Kasumi-1 (cell line): ENCODE measurements around the gene PDE4B.

Source experiments
- DNase-seq, 2 experiments: peaks; one replicate each; lab custom pipeline; 2025; lab: John Stamatoyannopoulos, UW

PDE4B gene

DNA sequence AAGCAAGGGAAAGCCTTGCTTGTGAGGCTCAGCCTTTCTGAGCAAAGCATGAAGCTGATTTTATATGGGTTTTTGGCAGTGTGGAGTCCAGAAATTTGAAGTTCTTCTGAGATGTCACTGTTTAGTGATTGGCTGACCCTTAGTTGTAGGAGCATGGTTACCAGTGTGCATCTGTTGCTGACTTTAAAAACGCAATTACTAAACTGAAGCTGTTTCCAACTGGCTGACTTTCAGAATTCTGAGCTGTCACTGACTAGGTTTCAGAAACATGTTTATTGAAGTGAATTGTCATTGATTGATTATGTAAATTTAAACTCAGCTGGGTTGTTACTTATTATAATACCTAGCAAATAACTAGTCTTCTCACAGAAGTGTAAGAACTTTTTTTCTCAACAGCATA lies 89.4 kb downstream of the PDE4B start:
- no peak for DNase-seq

DNA sequence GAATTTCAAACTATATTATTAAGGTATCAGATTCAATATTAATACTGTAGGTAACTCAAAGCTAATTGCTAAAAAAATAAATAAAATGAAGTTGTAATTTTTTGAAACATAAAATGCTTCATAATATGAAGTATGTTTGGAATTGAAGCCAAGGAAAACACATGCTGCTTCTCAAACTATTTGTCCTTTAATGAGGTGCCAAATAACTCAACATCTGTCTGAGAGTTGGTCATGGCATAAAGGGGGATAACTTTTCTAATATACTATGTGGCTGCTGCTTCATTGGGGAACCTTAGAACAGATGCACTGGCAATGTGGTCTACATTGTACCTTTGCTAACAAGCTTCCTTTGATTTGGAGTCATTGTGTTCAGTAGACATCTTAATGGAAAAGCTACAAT lies 96.7 kb downstream of the PDE4B start:
- no peak for DNase-seq

DNA sequence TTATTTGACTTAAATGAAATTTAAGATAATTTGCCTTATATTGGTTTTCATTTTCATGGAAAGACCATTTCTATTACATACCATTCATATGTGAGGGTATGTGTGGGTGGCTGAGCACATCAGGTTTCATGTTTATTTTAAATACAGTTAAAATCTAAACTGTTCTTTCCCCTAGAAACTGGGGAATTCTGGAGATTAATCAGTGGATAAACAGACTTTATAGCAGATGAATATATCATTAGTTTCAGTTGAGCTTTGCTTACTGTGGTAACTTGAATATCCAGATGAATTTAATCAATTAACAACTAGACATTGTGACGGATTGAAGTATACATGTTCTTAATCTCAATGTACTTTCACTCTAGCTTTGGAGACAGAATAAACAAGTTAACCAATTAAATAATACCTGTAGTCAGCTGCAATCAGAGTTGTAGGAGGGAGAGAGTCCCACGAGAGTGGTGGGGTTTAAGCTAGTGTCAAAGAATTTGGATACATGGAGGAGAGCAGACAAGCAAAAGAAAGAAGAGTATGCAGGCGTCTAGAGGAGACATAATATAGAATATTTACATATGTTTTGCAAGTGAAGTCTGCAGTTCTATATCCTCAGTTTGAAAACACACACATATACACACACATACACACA lies 97.6 kb downstream of the PDE4B start:
- DNase-seq, result no peak

DNA sequence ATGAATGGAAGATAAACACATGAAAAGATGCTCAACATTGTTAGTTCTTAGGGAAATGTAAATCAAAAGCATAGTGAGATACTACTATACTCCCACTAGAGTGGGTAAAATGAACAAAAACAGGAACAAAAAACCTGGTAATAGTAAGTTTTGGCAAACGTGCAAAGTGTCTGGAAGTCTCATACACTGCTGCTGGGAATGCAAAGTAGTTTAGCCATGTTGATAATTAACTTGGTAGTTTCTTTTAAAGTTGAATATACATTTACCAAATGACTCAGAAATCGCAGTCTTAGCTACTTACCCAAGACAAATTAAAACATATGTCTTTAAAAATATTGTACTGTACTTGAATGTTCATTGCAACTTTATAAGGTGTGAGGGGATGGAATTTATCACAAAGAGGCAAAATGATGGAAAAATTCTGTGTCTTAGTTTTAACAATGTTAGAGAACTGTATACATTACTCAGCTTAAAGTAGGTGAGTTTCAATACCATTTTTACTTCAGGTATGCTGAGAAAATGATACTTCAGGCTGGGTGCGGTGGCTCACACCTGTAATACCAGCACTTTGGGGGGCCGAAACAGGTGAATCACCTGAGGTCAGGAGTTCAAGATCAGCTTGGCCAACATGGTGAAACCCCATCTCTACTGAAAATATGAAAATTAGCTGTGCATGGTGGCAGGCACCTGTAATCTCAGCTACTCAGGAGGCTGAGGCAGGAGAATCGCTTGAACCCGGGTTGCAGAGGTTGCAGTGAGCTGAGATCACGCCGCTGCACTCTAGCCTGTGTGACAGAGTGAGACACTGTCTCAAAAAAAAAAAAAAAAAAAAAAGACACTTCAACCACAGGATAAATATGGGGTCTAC lies 102.3 kb downstream of the PDE4B start:
- DNase-seq, result no peak

DNA sequence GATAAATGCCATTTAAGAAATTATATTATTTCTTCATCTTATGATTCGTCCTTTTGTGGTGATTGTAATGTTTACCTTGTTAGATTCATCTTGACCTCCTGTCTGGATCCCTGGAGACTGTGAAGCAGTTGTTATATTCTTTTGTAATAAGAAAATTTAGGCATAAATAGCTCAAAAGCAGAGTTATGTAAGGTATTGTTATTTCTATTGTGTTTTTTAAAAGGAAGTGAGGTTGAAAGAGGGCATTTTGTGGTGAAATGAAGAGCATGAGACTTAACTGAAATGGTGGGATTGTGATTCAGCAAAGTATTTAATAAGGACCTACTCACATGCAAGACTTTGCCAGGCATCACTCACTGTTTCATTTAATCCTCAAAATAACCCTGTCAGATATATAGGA lies 104.0 kb downstream of the PDE4B start:
- DNase-seq, result no peak

DNA sequence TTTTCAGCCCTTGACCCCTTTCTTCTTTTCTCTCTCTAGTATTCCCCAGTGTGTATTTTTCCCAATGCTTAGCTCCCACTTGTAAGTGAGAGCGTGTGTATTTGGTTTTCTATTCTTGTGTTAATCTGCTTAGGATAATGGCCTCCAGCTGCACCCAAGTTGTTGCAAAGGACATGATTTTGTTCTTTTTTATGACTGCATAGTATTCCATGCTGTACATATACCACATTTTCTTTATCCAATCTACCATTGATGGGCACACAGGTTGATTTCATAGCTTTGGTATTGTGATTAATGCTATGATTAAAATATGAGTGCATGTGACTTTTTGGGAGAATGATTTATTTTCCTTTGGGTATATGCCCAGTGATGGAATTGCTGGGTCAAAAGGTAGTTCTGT lies 104.8 kb downstream of the PDE4B start:
- no peak for DNase-seq

DNA sequence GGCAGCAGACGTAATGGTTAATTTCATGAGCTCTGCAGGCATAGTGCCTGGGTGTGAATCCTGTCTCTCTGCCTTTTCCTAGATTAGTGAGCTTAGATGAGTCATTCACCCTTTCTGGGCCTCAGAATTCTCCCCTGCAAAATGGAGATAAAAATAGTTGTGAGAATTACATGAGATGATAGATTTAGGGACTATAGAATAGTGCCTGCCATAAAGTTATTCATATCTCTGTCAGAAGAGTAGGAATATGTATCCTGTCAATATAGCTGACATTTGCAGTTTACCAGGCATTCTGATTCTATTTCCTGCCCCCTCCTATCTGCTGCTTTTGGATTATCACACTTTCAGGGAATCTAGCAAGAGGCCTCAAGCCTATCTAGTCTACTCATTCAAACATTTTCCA lies 112.0 kb downstream of the PDE4B start:
- no peak for DNase-seq

DNA sequence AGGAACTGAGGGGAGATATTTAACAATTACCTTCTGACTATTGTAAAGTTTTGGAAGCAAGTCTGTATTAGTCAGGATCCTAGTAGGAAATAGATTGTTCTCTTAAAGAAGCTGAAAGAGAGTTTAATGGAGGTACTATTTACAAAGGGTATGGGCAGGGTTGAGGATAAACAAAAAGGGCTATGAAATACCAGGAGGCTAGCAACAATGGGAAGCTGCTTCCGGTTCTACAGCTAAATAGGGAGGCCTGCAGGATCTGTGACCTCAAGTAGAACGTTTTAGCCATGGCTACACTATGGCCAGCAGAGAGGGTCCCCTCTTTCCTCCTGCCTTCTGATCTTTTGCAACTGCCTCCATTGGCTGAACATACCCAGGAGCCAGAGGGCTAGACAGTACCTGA lies 117.7 kb downstream of the PDE4B start:
- DNase-seq, result no peak

DNA sequence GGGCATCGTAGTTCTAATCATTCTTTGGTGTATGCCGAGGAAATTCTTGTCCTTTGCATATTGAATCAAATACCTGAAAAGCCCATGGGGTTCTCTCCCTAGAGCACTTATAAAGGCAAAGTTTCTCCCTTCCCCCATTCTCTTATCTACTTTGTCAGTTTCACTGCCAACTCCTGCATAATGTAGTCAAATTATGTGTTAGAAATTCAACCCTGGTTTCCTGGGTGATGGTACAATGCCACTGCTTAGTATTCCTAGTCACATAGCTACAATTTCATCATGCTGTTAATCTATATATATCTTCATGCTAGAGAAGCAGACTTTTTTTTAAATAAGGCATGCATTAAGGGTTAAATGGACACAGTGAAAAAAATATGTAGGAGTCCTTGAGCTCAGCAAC lies 119.0 kb downstream of the PDE4B start:
- no peak for DNase-seq

DNA sequence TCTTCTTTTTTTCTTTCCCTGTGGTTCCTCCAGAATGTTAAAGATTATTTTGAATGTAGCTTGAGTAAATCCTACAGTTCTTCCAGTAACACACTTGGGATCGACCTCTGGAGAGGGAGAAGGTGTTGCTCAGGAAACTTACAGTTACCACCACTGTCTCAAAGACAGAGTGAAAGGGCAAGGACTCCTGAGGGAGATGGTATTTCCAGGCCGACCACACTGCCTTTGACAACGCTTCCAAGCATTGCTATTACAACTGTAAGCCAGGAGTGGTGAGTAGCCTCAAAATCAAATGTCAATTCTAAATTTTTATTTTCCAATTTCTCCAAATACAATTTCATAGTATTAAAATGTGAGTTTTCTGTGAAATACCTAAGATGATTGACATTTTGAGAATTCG lies 125.9 kb downstream of the PDE4B start:
- no peak for DNase-seq

DNA sequence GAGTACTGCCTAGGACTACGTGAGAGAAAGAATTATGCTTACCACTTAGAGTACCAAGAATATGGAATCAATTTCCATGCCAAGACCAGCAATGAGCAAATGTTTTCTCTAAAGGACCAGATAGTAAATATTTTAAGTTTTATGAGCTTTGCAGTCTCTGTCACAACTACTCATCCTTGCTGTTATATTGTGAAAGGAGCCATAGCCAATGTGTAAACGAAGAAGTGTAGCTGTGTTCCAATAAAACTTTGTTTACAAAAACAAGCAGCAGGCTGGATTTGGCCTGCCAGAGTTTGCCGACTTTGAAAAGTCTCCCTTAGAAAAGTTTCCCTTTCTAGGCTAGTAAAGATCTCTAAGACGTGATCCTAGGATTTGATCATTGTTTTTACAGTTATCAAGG lies 128.8 kb downstream of the PDE4B start:
- no peak for DNase-seq

DNA sequence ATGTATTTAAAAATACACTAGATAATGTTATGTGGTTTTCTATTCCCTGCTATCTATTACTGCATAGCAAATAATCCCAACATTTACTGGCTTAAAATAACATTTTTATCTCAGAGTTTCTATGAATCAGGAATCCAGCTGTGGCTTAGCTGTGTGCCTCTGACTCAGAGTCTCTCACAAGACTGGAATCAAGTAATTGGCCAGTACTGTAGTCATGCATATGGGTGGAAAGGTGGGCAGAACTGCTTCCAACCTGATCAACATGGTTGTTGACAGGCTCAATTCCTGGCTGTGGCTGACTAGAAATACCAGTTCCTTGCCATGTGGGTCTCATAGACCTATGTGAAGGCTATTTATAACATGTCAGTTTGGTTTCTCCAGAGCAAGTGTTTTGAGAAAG lies 131.8 kb downstream of the PDE4B start:
- no peak for DNase-seq

DNA sequence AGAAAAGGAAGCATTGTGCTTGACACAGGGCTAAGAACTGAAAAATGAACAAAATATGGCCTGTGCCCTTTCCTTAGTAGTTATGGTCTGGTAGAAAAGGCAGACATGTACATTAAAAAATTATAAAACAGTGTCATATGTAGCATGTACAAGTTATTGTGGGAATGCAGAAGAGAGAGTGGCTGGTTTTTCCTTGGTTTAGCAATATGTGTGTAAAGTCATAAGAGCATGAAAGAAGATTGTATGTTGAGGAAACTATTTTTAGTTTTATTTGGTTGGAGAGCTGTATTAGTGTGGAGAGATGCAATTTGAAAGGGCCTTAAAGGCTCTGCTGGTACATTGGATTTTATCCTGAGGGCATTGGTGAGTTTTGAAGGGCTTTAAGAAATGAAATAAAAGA lies 145.8 kb downstream of the PDE4B start:
- DNase-seq, result no peak

DNA sequence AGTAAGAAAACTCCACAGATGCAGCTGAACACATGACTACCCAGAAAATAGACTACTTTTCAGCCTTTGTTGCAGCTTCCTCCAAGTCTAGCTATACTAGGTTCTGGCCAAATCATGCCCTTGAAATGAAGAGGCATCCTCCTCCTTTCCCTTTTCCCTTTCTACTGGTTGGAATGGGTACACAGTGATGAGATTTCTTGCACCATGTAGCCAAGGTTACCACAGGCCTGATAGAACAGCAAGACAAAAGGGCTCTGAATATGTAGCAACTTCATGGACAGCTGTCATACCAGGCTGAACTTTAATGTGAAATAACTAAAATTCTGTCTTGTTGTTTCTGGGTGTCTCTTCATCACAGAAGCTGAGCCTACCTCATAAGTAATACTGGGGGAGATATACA lies 146.5 kb downstream of the PDE4B start:
- DNase-seq, result no peak

DNA sequence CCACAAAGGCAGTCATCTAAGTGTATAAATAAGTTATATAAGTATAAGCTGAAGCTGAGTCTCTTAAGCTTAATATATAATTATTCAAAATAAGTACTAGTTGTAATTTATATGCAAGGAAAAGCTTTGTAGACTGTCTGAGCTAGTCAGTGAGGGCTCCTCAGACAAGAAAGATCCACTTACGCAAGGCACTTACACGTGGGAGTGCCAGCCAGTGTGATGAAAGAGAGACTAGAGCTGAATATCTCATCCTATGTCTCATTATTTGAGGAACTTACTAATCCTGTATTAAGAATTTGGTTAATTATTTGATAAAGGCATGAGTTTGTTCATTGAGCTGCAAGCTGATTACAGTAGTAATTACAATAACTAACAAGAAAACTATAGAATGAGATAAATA lies 146.9 kb downstream of the PDE4B start:
- peak; percentile 36 to 37 for DNase-seq

DNA sequence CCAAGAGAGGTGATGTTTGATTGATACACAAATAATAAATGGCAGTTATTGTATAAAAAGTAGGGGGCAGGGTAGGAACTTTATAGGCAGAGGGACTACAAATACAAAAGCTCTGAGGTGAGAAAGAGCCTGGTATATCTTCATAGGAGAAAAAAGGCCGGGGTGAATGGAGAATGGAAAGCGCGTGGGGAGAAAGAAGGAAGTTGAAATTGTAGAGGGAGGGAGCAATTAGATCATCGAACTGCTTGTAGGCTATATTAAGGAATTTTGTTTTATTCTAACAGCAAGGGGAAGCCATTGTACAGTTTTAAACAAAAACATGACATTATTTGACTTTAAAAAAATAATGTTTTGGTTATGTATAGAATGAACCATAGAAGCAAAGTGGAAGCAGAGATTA lies 147.4 kb downstream of the PDE4B start:
- no peak for DNase-seq

DNA sequence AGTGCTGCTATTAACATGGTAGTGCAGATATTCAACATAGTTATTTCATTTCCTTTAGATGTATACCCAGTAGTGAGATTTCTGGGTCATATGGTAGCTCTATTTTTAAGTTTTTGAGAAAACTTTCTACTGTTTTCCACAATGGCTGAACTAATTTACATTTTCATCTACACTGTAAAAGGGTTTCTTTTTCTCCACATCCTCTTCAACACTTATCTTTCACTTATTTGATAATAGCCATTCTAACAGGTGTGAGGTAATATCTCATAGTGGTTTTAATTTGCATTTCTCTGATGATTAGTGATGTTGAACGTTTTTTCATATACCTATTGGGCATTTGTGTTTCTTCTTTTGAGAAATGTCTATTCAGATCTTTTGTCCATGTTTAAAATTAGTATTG lies 149.8 kb downstream of the PDE4B start:
- DNase-seq, result no peak

DNA sequence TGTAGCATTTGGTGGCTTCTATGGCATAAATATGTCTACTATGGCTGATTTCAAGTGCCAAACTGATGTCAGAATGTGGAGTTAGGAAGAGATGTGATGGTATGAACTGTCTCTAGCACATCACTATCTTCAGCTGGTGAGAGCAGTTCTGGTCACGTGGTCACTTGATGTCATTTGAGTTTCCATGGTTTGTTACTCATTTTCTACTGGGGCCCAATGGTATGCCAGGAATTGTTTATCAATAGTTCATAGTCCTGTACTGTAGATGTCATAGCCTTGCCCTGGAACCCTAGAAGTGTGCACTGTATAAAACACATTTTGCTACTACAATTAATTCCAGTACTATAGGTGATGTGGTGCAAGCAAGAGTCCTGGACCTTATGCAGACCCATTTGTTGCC lies 153.7 kb downstream of the PDE4B start:
- DNase-seq, result no peak

DNA sequence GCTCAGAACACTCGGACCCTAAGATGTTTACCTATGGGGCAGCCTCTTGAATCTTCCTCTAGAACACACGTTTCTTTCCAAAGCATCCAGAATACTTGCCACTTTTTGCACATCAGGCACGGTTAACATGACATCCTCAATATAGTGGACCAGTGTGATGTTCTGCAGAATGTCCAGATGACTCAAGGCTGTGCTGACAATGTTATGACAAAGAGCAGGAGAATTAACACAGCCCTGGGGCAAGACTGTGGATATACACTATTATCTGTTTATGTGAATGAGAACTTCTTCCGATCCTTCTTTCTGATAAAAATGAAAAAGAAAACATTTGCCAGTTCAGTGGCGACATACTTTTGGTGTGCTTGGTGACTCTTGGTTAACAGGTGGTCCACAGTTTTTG lies 154.3 kb downstream of the PDE4B start:
- DNase-seq, result no peak

DNA sequence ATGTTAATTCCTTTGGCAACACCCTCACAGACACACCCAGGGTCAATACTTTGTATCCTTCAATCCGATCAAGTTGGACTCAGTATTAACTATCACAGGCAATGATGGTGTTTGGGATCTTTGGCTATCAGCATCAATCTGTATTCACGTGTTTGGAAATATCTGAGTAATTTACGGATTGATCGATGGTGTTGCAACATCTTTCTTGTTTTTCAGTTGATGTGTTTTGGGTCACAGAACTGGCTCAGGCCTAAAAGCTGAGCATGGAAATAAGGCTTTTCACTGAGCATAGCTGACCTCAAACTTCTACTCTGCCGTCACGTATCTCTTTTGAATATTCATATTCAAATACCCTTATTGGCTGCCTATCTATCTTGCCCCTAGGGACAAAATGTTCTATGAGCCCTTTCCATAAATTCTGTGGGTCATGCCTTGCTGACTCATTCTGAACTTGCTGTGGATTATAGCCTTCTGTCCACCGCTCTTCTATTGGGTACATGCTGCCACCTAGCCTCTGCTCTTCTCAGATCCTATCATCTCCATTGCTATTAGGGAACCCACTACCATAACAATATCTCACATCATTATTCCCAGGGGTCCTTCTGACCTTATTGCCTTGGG lies 156.0 kb downstream of the PDE4B start:
- peak; percentile 8 to 9 for DNase-seq

DNA sequence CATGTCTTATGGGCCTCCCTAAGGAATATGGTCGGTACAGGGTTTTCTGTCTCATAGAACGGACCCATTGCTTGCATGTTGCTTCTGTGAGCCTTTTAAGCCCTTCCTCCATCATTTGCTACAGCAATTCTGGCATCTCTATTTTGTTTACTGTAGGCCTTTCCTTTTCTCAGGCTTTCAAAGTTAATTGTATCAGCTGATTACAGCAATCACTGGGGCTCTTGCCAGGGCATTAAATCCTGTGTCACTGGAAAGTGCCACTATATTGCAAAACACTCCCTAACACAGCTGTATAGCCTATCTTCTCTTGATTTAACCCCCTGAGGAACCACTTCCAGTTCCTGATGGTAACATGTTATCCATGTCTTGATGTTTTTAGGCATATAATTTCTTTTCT lies 156.5 kb downstream of the PDE4B start:
- DNase-seq, result no peak

DNA sequence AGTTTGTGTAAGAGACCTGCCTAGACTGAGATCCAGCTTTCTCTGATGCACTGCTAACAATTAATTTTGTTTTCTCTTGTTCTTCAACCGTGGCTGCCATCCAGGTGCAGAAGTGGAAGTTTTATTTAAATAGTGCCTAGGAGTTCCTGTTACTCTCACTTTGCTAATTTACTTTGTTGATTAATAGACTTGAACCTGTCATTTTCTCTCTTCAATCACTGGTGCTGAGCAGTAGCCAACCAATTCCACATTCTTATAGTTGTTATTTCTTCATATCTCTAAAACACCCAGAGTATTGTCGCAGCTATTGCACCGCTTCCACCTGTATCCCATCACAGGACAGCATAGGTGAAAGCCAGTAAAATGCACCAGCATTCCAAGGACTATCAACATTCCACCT lies 157.2 kb downstream of the PDE4B start:
- DNase-seq, result no peak

DNA sequence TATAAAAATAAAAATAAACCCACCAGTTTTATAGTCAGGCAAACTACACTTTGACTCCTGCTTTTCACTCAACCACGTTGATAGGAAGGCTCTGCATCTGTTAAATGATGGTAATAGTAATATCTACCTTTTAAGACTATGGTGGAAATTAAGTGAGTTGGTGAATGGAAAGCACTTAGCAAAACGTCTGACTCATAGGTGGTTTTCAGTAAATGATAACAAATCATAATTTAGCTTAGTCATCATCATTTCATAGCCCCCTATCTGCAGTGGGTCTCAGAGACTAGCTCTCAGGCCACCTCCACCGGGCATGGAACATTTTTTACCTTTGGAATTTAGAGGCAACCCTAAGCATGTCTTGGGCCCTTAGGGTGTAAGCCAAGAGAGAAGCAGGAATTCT lies 160.0 kb downstream of the PDE4B start:
- no peak for DNase-seq
